Spinal cord (tissue), 10 donors: Measurements from ENCODE around the gene TRH. TPM values are rescaled to one million over a fixed set of nuclear protein-coding genes. Genes with fewer than 3 reads are reported as not detected.

Source experiments
- DNase-seq, 6 donors: peaks; one replicate each; pipeline versions ENCODE4 v3.0.0 to v3.0.0-alpha.2; 2013 to 2015; ENCODE audit warnings: low spot score in 6 of 6, low read depth in 4 of 6
- H3K27ac ChIP-seq: one replicate; pipeline ENCODE4 v1.5.1; 2013; ENCODE audit warnings: low read depth, low read length, control low read depth
- H3K27me3 ChIP-seq: one replicate; pipeline ENCODE4 v1.6.1; 2013; ENCODE audit warnings: low read length; ENCODE audit not compliant: control insufficient read depth, insufficient read depth
- H3K36me3 ChIP-seq: one replicate; pipeline ENCODE4 v1.6.1; 2013; ENCODE audit warnings: low read length; ENCODE audit not compliant: control insufficient read depth, insufficient read depth
- H3K4me1 ChIP-seq: one replicate; pipeline ENCODE4 v1.6.1; 2013; ENCODE audit warnings: low read length; ENCODE audit not compliant: control insufficient read depth, insufficient read depth
- H3K4me3 ChIP-seq: one replicate; pipeline ENCODE4 v1.5.1; 2013; ENCODE audit warnings: low read depth, low read length, control low read depth
- H3K9me3 ChIP-seq: one replicate; pipeline ENCODE4 v1.6.1; 2013; ENCODE audit warnings: low read length; ENCODE audit not compliant: control insufficient read depth, insufficient read depth
- WGBS: methylation state at CpG from one replicate; pipeline ENCODE4 v1.1.5; 2013; ENCODE audit warnings: missing lambda C conversion rate; ENCODE audit not compliant: insufficient coverage; 5-methylcytosine and 5-hydroxymethylcytosine counted together
- polyA plus RNA-seq, 2 donors: library from polyadenylated mRNA; unstranded; fragments of 120-200 nt; gene quantifications; one replicate each; pipeline ENCODE4 v1.2.1, GENCODE V29; 2013; ENCODE audit not compliant: insufficient read length in 2 of 2
- total RNA-seq, 2 donors: library from RNA; depleted of rRNA in 1 of 2; stranded (reverse); fragments of 120-200 nt in 1 of 2; fragments of >200 nt in 1 of 2; gene quantifications; one replicate each; pipeline versions ENCODE4 v1.2.3 to v1.2.4, GENCODE V29; 2013 to 2014
- donor health status: healthy.

TRH gene
- total and polyA plus RNA-seq, 4 donors = 7.0 to 61.5 (median 34.7) TPM

DNA sequence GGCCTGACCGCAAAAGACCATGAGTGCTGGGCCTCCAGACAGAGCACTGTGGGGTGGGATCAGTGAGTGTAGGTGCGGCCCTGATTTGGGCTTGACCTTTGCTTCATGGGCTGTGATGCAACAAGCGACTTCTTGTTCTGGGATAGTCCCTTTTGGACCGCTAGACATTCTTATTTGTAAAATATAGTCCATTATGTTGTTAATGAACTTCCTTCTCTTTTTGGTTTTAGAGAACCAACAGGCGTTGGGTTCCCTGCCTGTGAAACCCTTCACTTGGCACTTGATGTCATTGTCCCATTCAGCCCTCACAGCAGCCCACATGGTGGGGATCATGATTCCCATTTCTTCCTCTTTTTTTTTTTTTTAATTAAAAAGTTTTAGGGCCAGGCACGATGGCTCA lies 15.8 kb upstream of the TRH start:
- WGBS = 69% methylated on average over 2 of the region's 6 CpGs
- Histone ChIP-seq H3K4me3 (no peak overlapping the region), H3K36me3 (no peaks in the 10 kb centered on the region), H3K9me3 (no peaks in the 10 kb centered on the region), H3K27me3 (peaks cover 4% of the 10 kb centered on the region), H3K4me1 (no peaks in the 10 kb centered on the region), H3K27ac (no peak overlapping the region)
- DNase-seq = no peak

DNA sequence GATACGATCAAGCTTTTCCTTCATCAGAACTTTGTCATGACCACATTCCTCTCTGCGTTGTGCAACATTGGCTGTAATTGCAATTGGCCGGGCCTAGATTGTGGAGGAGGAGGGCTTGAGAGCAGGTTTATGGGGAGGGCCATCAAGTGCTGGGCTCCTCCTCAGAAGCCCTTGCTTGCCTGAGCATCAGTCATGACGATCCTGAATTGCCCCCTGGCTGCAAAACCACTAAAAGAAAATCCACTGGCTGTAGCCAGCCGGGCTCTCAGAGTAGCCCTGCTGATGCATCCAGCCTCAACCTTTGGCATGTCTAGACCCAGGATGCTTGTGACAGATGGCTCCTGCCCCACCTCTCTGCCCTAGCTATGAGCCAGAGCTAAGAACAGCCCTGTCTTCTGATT lies 13.4 kb upstream of the TRH start:
- Histone ChIP-seq H3K36me3 (no peaks in the 10 kb centered on the region), H3K27me3 (peaks cover 4% of the 10 kb centered on the region), H3K4me3 (no peak overlapping the region), H3K9me3 (no peaks in the 10 kb centered on the region), H3K4me1 (no peaks in the 10 kb centered on the region), H3K27ac (no peak overlapping the region)
- no peak for DNase-seq
- 50% methylated on average over 3 of the region's 5 CpGs for WGBS

DNA sequence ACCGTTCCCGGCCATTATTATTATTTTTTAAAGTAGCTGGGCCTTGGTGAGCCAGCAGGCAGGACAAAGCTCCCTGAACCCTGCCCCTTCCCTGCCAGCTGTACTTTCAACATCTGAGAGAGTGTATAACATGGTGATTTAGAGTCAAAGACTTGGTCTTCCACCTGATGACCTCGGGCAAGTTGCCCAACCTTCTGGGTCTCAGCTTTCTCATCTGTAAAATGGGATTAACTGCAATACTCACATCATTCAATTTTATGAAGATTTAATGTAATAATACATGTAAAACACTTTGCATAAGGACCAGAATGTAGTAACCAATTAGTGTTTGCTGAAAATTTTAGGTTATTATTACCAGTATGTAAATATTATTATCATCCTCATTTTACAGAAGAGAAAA lies 11.9 kb upstream of the TRH start:
- H3K27me3 ChIP-seq = peaks cover 4% of the 10 kb centered on the region
- H3K36me3 ChIP-seq = no peaks in the 10 kb centered on the region
- WGBS = 92% methylated on average over 2 of the region's 3 CpGs
- peaks cover 6% of the 10 kb centered on the region for H3K4me1 ChIP-seq
- H3K9me3 ChIP-seq = no peaks in the 10 kb centered on the region
- no peak for DNase-seq
- H3K4me3 ChIP-seq = no peak overlapping the region
- H3K27ac ChIP-seq = no peak overlapping the region

DNA sequence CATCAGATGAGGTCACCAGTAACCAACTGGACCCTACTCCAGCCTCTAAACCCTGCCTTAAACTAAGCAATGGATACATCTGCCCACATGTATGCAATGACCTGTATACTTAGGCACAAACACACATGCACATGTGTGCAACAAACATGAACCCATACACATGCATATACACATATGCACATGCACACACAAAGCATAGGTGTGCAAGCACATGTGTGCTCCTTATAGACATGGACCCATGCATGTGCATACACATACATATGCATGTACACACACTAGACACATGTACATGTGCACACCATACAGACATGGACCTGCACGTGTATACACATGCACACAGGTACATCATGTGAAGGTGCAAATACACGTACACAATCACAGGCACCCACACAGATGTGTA lies 8.6 kb upstream of the TRH start:
- DNase-seq = no peak
- Histone ChIP-seq H3K4me3 (no peak overlapping the region), H3K4me1 (peaks cover 11% of the 10 kb centered on the region), H3K36me3 (no peaks in the 10 kb centered on the region), H3K9me3 (no peaks in the 10 kb centered on the region), H3K27me3 (peaks cover 4% of the 10 kb centered on the region), H3K27ac (no peak overlapping the region)
- WGBS = 92% methylated on average over 2 of the region's 2 CpGs

DNA sequence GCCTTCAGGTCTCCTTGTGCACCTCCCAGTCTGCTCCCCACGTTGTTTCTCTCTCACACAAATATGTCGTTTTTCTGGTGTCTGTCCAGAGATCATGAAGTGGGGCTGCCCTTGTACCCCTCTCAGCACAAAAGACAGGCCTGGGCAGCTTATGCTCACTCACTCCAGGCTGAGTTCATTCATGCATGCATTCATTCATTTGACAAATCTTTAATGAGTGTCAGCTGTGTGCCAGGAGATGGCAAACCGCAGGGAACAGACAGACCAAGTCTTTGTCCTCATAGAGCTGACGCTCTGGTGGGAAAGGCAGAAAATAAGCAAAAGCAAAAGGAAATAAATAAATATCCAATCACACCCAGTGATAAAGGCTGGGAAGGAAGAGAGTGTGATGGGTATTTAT lies 7.6 kb upstream of the TRH start:
- H3K27ac ChIP-seq = no peak overlapping the region
- H3K36me3 ChIP-seq = no peaks in the 10 kb centered on the region
- no peaks in the 10 kb centered on the region for H3K9me3 ChIP-seq
- DNase-seq = peak in 2 of 6 donors; percentile 39 to 62
- no peak overlapping the region for H3K4me3 ChIP-seq
- H3K4me1 ChIP-seq = peaks cover 11% of the 10 kb centered on the region
- H3K27me3 ChIP-seq = peaks cover 2% of the 10 kb centered on the region
- WGBS = 19% methylated on average over 2 of the region's 4 CpGs

DNA sequence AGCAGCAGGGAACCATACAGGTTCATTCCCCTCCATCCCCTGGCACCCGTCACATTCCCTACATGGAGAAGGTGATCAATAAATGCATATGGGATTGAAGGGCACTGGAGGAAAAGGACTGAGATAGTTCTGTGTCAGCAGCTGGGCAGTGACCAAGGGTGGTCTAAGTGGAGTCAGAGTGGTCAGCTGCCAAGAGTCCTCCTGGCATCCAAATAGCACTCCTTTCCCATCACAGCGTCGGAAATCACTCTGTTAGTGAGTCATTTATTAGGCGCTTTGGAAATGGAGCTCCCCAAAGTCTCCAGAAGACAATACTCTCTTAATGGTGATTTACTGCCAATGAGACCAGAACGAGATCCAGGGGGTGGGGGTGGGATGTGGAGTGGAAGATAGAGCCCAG lies 6.8 kb upstream of the TRH start:
- WGBS = 0% methylated on average over 1 of the region's 5 CpGs

DNA sequence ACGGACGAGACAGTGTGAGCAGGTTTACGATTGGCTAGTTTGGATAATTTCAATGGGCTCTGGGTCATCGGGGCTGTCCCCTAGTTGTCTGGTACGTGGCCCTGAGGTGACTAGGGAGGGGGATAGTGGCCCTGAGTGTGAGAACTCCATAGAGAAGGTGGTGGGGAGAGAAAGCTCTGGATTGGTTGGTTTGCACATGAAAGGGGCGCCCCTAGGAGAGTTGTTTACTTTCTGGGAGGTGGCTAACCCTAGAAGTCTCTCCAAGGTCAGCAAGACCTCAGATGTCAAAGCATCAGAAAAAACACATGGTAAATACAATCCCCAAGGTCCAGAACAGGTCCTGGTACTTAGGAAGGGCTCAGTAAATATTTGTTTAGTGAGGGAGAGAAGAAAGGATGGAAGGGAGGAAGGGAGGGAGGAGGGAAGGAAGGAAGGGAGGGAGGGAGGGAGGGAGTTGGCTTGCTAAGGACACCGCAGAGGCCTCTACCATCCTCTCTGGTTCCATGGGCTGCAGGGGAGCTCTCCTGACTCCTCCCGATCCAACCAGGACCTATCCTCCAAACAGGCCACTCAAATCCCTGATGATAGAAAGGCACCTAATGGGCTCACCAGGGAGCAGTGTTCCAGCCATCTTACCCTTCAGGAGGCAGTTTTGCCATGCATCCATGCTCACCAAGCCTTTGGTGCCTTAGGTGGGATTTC lies 3.0 kb upstream of the TRH start:
- H3K27me3 ChIP-seq = peaks cover 36% of the 10 kb centered on the region
- WGBS = 46% methylated on average over 6 of the region's 8 CpGs
- peak in 1 of 6 donors; percentile 21 for DNase-seq

More for the DNA sequence above, 6.8 kb upstream of the TRH start:
- H3K27ac ChIP-seq = no peak overlapping the region
- no peaks in the 10 kb centered on the region for H3K9me3 ChIP-seq
- peaks cover 2% of the 10 kb centered on the region for H3K27me3 ChIP-seq
- DNase-seq = peak in 1 of 6 donors; percentile 16
- H3K4me3 ChIP-seq = no peak overlapping the region
- no peaks in the 10 kb centered on the region for H3K36me3 ChIP-seq
- H3K4me1 ChIP-seq = peaks cover 11% of the 10 kb centered on the region

DNA sequence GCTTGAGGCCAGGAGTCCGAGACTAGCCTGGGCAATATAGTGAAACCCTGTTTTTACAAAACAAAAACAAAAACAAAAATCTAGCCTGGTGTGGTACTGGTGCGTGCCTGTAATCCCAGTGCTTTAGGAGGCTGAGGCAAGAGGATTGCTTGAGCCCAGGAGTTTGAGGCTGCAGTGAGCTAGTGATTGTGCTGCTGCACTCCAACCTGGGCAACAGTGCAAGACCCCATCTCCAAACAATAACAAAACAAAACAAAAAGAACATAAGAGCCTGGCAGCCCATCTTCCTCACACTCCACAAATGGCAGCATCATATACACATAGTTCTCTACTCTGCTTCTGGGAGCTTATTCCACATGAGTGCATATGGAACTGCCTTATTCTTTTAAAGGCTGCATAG lies 2.2 kb upstream of the TRH start:
- WGBS = no CpG with 5 or more reads among the region's 2 CpGs
- Histone ChIP-seq H3K4me3 (no peak overlapping the region), H3K27me3 (peaks cover 44% of the 10 kb centered on the region), H3K4me1 (peaks cover 26% of the 10 kb centered on the region), H3K27ac (no peak overlapping the region), H3K9me3 (no peaks in the 10 kb centered on the region), H3K36me3 (no peaks in the 10 kb centered on the region)
- DNase-seq = no peak

More for the DNA sequence above, 3.0 kb upstream of the TRH start:
- H3K9me3 ChIP-seq = no peaks in the 10 kb centered on the region
- H3K36me3 ChIP-seq = no peaks in the 10 kb centered on the region
- peaks cover 29% of the 10 kb centered on the region for H3K4me1 ChIP-seq
- H3K27ac ChIP-seq = no peak overlapping the region
- no peak overlapping the region for H3K4me3 ChIP-seq

DNA sequence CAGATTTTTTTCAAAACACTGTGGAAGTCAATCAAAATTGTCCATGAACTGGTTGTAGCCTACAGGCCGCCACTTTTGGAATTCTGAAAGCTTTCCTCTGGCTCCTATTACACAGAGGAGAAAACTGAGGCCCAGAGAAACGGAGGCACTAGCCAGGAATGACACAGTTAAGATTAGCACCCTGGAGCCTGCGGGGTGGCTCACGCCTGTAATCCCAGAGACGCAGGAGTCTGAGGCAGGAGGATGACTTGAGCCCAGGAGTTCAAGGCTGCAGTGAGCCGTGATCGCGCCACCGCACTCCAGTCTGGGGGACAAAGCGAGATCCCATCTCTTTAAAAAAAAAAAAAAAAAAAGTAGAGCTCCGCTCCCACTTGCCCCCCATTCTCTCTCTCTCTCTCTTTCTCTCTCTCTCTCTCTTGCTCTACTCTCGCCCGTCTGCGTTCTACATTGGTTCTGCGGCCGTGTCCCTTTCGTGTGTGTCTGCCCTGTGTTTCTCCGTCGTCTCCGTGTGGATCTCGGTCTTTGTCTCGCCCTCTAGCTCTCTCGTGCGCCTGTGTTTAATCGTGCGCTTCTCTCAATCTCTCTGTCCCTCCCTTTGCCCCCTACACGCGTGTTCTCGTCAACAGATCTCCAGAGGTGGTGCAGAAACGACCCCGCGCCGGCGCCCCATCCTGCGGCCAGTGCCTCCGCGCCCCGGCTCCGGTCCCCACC lies 512 bp upstream of the TRH start:
- Histone ChIP-seq H3K27ac (no peak overlapping the region), H3K9me3 (no peaks in the 10 kb centered on the region), H3K4me3 (no peak overlapping the region), H3K4me1 (peaks cover 21% of the 10 kb centered on the region), H3K36me3 (no peaks in the 10 kb centered on the region), H3K27me3 (peaks cover 59% of the 10 kb centered on the region)
- 12% methylated on average over 39 of the region's 39 CpGs for WGBS
- peak in 1 of 6 donors; percentile 74 for DNase-seq
